Activated CD4-positive, CD25-positive, alpha-beta regulatory T cell treated with anti-CD3 and anti-CD28 coated beads, Interleukin-2, amount 50 U/mL, for 72 hours (primary cell): ENCODE results near the gene AKAP8.
"Not testable (repeated sequence)": the region's sequence is repeated elsewhere in the genome, so short reads cannot be mapped to it uniquely, and the experiment has no call there.

ENCODE experiments used
- DNase-seq: peaks from one replicate; pipeline ENCODE4 v3.0.0; 2021

Gene AKAP8

DNA sequence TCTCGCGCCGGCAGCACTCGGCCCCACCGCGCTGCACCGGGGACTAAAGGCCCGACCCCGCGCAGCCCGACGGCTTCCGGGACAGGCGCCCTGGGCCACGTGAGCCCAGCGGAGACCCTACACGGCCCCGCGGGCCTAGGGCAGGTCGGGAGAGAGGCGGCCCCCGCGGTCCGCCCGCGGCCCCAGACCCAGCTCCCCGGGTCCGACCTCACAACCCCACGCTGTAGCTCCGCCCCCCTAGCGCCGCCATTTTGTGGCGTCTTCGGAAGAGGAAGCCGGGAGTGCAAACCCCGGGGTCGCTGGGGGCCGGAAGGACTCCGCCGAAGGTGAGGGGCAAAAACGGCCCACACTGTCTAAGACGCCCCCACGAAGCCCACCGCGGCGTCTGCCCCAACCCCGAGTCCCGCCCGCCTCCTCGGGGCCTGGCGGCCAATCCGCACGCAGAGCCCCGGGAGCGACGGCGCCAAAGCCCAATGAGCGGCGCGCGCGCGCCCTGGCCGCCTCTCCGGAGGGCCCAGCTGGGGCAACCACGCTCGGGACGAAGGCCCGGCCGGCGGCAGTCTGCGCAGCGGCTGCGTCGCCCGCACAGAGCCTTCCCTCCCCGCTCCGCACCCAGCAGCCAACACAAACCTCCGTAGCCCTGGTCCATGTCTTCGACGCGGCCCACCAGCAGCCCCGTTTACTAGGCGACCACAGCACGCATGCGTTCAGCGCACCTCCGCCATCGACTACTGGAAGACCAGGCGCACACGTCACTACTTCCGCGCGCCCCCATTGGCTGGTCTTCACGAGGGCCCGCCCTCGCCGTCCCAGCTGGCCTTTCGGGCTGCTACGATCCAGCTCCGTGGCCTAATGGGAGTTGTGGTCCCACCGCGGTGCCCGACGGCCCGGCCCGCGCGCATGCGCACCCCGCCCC lies at the start of gene AKAP8:
AKAP8 (minus strand) TSS at position 705 of the 916 bp plus-strand sequence; CDS start at position 649, 56 bp downstream.
- DNase-seq = peak; percentile 97

DNA sequence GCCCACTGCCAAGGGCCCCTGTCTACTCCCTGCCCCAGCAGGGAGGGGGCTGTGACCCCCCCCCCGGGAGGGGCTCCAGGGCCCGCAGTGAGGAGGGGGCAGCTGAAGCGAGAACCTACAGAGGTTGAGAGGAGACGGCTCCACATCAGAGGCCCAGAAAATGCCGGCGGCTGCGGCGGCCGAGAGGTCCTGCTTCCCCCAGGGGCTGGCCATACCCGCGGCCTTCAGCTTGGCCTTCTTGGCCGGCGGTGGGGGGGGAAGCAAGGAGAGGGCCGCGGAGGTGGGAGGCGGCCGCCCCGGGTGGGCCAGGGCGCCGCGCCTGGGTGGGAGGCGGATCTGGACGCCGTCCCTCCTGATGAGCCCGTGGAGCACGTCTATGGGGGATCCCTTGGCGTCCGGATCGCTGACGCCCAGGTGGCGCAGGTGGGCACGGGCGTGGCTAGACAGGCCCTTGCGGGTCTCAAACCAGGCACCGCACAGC lies 48.4 kb upstream of the AKAP8 start:
- DNase-seq = no peak

DNA sequence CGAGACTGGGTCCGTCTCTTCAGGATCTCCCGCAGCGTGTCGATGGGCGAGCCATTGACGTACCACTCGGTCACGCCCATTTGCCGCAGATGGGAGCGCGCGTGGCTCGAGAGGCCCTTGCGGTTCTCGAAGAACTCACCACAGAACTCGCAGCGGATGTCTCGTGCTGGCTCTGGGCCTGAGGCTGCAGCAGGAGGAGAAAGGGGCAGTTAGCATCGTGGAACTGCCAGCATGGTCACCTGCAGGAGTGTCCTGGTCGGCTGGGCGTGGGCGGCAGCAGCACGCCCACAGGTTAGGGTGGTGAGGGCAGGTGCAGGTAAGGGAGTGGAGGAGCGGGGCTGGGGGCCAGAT lies 47.7 kb upstream of the AKAP8 start:
- DNase-seq = no peak

DNA sequence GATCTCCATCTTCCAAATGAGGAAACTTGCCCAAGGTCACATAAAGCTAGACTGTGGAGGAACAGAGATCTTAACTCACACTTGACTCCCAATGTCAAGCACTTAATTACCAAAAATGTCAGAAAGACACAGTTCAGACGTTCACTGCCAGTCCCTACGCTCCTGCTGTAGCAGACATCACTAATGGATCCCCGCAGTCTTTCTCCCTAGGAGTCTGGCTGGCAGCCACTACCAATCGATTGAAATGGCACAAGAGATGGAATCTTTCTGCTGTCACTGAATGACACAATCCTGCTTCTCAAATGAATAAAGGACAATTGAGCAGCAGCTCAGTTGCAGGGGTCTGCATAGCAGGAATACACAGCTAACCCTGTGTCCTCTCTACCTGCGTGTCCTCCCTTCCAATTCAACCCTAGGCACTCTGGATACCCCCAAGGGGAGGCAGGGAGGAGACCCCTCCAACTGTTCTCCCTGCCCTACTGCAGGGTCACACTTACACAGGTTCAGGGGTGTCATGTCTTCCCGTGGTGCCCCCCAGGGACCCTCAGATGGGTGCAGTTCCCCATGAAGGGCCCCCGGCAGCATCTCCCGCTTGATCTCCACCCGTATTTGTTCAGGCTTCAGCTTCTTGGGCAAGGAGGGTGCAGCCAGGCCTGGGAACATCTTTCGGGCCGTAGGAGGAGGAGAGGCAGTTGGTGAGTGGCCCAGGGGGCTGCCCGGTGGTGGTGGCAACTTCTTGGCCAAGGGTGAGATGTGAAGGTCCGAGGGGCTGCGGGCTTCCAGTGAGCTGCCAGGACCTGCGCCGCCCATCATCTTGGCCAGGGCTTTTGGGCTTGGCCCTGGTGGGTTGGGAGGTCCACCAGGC lies 47.1 kb upstream of the AKAP8 start:
- no peak for DNase-seq

DNA sequence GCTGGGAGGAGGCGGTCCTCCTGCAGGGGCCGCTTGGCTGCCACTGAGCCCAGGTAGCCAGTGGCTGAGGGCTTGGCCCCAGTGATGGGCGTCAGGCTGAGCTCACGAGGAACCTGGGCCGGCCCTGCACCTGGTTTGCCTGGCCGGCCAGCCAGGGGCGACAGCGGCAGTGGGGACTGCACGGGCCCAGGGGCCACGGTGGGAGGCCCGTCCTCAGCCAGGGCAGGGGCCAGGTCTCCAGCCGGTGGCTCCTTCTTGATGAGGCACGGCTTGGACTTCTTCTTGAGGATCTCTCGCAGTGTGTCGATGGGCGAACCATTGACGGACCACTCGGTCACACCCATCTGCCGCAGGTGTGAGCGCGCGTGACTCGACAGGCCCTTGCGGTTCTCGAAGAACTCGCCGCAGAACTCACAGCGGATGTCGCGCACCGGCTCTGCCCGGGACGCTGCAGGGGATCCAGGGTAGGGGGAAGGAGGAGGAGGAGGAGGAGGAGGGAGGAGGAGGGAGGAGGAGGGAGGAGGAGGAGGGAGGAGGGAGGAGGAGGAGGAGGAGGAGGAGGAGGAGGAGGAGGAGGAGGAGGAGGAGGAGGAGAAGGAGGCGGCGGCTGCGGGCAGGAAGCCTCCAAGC lies 45.8 kb upstream of the AKAP8 start:
- DNase-seq = no peak

DNA sequence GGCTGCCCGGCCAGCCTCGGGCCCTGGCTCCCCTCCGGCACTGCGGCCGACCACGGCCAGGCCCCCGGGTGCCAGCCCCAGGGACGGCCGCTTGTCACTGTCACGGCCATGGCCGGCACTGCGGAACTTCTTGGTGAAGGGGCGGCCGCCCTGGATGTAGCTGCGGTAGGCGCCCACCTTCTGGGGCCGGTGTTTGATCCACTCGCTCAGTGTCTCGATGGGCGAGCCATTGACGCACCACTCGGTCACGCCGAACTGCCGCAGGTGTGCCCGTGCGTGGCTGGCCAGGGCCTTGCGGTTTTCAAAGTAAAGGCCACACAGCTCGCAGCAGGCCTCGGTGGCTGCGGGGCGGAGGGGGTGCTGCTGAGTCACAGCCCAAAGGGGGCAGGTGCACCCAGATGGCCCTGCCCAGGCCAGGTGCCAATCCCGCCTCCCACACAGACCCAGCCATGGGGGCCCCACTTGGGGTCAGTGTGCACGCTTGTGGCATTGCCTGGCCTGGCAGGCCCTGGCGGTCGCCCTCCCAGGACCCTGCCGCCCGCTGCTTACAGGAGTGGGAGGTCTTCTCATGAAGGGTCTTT lies 45.2 kb upstream of the AKAP8 start:
- no peak for DNase-seq

DNA sequence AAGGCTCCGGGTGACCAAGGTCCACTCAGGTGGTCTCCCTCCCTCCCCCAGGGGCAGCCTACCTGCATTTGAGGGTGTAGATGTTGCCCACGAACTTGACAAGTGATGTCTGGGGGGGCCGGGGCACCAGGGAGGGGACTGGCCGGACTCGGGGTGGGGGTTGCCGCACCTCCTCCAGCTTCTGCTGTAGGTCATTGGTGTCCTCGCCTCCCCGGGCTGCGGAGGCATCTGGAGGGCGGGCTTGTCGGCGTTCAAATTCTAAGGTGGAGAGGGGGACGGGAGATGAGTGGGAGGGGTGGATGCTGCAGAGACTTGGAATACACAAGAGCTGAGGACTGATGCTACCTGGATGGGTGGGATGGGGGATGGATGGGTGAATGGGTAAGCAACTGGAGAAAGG lies 44.5 kb upstream of the AKAP8 start:
- no peak for DNase-seq

DNA sequence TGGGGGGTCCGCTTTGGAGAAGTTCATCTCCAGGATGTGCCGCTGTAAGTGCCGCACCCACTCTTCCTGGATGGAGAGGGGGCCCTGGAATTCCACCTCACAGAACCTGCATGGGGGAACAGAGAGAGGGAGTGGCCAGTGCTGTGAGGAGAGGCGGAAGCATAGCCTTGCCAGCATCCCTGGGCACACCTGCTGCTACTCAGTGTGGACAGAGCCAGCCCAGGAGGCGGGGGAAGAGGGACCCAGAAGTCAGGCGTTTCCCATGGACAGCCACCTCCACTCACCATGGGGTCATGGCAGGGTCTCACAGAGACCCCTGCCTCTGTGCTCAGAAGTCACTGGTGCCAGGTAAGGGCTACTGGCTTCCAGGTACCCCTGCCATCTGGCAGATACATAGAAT lies 43.5 kb upstream of the AKAP8 start:
- no peak for DNase-seq

DNA sequence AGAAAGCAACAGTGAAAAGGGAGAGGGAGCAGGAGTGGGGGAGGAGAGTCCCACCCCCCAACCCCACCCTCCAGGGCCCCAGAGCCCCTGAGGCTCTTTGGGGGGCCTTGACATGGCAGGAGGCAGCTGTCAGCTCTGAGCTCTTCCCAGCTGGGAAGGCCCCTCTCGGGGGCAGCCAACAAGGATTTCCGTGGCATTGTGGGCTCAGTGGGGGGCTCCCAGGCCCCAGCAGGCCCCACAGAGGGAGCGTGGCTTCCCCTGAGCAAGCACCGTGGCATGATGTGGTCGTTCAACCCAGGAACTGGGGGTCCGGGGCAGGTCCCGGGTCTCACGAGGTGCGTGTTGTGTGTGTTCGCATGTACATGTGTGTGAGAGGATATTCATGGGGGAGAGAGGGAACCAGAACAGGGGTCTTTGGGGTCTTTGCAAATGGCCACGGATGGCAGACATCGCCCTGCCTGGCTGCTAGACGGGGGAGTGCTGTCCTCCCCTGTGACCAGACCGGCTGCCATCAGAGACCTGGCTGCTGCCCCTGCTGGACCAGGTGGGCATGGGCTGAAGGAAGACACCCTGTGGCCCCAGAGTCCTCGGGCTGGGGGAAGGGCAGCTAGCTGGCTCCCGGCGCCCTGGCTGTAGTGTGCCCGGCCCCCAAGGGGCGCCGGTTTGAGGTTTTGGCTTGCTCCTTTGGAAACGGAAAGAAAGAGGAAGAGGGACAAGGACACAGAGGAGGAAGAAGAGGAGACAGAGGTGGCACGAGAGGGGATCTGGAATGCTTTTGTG lies 42.9 kb upstream of the AKAP8 start:
- no peak for DNase-seq

DNA sequence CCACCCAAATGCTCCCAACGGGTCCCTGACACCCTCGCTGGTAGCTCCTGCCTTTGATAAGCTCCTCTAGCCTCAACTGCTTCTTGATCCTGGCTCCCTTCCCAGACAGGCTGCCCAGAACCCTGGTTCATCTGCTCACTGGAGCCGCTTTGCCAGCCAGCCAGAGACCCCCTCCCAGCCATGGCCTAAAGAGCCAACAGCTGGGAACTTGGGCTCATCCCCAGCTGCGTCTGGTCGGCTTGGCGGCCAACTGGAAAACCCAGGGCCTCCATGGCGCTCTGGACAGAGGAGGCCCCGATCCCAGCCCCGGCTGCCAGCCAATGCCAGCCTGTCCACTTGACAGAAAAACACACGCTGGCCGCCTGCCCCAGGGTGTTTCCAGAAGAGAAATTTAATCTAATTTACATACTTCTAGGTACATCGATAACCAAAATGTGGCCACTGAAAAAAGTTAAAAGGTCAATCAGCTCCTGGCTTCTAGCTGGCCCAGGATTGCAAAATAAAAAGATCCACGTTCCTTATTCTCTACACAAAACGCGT lies 42.2 kb upstream of the AKAP8 start:
- DNase-seq = no peak

DNA sequence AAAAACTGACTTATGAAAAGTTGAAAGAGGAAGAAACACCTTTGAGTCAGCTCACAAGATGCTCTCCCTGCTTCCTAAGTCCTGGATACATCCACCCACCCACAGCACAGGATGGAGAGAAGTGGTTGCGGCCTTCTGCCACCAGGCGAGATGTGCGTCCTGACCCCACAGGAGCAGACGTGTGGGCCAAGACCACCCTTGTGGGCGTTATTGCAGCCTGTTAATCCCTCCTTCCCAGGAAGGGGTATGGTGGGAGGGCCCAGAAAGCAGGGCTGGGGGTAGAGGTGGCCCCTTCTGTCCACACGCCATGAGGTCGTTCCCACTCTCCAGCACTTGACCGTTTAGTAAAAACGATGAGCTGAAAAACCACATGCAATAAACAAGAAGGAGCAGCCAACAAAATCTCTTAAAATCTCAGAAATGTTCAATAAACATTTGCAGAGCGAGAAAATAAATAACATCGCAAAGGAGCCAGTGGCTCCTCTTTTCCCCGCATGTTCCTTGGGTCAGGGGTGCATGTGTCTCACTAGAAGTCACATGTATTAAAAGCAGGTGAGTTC lies 41.6 kb upstream of the AKAP8 start:
- no peak for DNase-seq

DNA sequence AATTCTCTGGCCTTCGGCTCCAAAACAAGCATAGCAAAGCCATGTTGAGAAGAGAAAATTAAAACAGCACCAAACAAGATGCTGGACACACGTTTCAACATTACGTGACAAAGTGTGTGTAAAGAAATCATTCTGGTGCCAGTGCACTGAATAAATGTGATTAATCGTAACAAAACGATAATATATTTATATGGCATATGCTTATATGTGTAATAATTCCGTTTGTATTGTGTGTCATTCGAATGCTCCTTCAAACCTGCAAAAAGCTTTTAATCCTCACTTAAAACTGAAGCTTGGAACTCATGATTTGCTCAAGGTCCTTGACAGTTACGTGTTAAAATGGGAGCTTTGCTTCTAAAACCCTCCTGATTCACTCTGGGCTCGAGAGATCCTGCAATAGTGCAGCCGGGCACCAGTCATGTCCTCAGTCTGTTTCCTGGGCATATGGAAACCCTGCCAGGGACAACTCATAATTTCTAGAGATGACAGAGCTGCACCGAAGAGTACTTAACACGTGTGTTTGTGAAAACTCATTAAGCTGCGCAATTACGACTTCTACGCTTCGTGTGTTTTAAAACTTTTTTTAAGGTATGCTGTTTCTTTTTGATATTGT lies 39.9 kb upstream of the AKAP8 start:
- no peak for DNase-seq

DNA sequence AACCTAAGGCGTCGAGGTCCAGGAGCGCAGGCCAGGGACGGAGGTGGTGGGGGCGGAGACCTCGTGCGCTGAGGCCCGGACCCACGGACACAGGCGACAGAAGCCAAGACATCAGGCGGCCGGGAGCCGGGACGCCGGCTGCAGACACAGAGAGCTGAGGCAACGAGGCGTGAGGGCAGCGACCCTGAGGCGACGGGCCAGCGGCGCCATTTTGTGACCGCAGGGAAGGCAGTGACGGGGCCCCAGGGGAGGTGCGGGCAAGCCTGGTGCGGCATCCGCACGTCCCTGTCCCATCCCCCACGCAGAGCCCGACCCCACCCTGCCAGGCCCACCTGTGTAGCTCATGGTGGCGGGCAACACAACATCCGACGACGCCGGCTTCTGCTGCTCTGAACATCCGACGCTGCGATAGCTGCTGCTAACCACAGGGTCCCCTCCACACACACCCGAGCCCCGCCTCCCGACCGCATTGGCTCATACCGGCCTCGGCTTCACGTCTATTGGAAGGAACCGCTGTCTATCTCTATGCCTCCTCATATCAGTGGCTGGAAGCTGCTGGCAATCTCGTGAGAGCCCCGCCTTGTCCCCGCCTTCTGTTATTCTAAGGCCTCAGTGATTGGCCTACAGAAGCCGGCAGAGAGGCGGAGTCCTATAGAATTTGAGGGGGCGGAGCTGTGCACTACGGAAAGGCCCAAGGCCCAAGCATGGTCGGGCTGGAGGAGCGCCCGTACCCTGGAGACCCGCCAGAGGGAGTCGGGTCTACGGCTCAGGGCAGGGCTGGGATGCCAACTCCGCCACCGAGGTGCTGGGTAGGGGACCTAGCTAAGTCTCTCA lies 39.2 kb upstream of the AKAP8 start, which contains the start of gene AKAP8L:
AKAP8L (minus strand) TSS at position 410 of the 834 bp plus-strand sequence; CDS start at position 345, 65 bp downstream.
- peak; percentile 98 for DNase-seq

DNA sequence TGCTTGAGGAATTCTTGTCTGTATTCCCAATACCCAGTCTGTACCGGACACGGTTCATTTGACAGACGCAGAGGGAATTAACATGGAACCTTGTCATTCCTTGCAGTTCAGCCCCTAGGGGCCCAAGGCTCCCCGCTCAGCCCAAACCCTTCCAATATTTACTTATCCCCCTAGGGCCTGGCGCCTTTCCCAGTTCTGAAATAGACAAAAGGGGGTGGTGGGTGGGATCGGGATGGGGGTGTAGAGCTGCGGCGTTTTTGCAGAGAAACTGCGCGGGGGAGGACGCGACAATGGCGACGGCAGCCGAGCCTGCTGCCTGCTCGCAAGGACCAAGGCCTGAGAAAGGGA lies 38.6 kb upstream of the AKAP8 start:
- DNase-seq = no peak

DNA sequence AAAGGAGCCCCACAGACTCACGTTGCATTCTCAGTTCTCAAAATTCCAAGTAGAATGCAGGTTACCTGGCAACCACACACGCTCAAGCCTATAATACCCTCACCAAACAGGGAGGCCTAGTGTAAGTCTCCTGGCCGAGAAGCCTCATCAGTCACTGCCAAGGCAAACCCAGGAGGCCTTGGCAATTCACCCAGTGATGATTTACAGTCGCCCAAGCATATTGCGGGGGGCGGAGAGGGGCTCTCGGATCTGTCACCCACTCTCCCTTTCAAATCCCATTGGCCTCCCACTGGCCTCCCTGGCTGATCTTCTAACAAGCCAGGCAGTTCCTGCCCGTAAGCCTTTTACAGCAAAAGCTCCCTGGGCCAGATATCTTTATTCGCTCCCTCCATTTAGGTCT lies 38.1 kb upstream of the AKAP8 start:
- no peak for DNase-seq

DNA sequence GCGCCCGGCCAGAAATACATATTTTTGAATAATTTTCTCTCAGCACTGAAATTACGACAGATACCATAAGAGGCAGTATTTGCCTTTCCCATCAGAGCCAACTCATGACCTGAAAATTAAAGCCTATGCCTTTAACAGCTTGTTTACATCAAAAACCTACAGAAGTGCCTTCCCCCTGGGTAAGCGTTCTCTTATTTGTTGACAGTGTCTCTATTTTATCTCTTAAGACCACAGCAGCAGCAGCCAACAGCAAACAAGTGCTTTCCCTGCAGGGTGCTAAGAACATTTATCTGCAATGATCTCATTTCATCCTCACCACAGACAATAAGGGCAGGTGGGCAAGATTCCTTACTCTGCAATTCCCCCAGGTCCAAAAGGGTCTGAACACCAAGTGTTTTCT lies 33.2 kb upstream of the AKAP8 start:
- no peak for DNase-seq

DNA sequence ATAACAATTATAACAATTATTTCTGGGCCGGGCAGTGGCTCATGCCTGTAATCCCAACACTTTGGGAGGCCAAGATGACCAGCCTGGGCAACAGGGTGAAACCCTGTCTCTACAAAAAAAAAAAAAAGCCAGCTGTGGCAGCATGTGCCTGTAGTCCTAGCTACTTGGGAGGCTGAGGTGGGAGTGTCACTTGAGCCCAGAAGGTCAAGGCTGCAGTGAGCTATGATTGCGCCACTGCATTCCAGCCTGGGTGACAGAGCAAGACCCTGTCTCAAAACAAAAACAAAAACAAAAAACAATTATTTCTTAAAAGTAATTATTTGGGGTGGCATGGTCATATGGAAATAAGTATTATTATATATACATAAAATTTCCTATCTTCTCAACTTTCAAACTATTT lies 31.8 kb upstream of the AKAP8 start:
- DNase-seq = not testable (repeated sequence)

DNA sequence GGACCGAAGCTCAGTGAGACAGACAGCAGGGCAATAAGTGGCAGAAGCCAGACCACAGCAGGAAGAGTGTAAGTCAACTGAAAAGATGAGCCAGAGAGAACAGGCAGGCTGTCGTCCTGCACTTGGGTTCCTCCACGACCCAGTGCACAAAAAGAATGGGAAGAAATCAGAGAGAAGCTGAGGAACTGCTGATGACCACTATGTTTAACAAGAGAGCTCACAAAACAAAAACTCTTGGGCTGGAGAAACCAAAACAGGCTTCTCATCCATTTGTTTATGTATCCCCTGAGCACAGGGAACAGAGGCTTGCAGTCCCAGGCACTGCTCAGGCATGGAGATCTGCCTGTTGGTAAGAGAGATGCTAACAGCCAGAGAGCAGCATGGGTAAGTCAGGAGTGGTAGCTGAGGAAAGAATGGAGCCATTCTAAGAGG lies 25.2 kb upstream of the AKAP8 start:
- no peak for DNase-seq

DNA sequence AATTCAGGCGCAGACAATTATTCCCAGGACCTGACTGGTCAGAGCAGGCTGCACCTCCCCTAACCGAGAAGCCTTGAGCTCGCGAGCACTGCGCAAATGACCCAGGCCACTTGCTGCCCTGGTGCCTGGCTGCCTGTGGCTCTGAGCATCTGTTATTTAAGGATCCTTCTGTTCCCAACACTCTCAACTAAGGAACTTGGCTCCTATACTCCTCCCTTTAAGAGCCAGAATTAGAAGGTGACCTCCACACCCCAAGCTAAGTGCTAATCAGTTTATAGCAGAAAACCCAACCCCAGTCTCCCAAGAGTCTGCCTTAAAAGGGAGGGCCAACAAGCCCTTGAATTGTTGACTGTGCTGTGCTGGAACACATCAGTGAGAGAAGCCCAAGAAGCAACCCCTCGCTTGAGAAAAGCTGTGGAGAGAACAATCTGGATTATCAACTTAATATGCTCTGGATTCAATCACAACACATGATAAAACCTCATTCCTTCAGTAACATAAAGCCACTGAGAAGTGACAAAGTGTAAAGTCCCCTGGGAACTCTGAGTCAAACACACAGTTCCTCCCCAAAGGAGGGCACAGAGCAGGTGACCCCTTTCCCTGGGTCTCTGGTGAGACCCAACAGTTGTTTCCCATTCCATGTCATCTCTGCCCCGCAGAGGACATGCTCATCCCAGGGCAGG lies 24.7 kb upstream of the AKAP8 start:
- DNase-seq = no peak
